ENCODE measurements around the gene IQSEC3.

IQSEC3 gene

DNA sequence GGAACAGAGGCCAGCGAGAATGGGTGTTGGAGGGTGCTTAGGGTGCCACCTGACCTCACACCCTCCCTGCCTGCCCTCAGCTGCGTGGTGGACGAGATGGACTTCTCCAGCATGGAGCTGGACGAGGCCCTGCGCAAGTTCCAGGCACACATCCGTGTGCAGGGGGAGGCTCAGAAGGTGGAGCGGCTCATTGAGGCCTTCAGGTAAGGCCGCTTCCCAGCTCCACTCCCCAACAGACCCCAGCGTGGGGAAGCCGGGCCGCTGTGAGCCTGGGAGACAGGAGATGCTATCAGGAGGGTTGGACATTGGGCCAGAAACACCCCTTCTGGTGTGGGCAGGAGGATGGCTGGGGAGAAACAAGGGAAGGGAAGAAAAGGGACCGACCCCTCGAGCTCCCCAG lies 90.4 kb downstream of the IQSEC3 start:
- Histone ChIP-seq H3K27ac (ENCODE audit: low read depth, low read length) (no peak overlapping the region), H2AFZ (ENCODE audit: low read length, unreplicated experiment) (no peak overlapping the region), H3K36me3 (ENCODE audit: insufficient read depth, low read length) (no peaks in the 10 kb centered on the region), H3K4me1 (ENCODE audit: control insufficient read depth, insufficient read depth, low read length, unreplicated experiment) (no peaks in the 10 kb centered on the region), H3K27me3 (ENCODE audit: insufficient read depth, low read length) (peaks cover 35% of the 10 kb centered on the region), H3K4me3 (ENCODE audit: low read depth, low read length) (no peak overlapping the region), H3K79me2 (ENCODE audit: control insufficient read depth, insufficient read depth, low read length, unreplicated experiment) (no peaks in the 10 kb centered on the region)

DNA sequence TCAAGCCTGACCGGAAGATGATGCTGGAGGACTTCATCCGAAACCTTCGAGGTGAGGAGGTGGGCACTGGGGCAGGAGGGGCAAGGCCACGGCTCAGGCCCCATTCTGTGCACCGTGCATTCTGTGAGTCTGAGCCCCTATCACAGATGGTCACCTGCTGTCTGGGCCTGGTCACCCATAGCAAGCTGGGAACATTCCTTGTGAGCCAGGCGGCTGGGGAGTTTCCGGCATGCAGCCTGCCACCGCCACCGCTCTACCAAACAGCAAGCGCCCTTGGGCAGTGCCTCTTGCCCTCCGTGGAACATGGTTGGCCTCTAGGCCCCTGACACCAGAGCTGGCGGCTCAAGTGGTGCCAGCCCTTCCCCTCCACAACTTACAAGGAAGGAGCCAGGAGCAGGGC lies 91.1 kb downstream of the IQSEC3 start:
- H3K27ac ChIP-seq (ENCODE audit: low read depth, low read length): no peak overlapping the region
- H3K79me2 ChIP-seq (ENCODE audit: control insufficient read depth, insufficient read depth, low read length, unreplicated experiment): no peaks in the 10 kb centered on the region
- no peaks in the 10 kb centered on the region for H3K36me3 ChIP-seq (ENCODE audit: insufficient read depth, low read length)
- no peak overlapping the region for H2AFZ ChIP-seq (ENCODE audit: low read length, unreplicated experiment)
- no peaks in the 10 kb centered on the region for H3K4me1 ChIP-seq (ENCODE audit: control insufficient read depth, insufficient read depth, low read length, unreplicated experiment)
- H3K27me3 ChIP-seq (ENCODE audit: insufficient read depth, low read length): peaks cover 42% of the 10 kb centered on the region
- no peak overlapping the region for H3K4me3 ChIP-seq (ENCODE audit: low read depth, low read length)

DNA sequence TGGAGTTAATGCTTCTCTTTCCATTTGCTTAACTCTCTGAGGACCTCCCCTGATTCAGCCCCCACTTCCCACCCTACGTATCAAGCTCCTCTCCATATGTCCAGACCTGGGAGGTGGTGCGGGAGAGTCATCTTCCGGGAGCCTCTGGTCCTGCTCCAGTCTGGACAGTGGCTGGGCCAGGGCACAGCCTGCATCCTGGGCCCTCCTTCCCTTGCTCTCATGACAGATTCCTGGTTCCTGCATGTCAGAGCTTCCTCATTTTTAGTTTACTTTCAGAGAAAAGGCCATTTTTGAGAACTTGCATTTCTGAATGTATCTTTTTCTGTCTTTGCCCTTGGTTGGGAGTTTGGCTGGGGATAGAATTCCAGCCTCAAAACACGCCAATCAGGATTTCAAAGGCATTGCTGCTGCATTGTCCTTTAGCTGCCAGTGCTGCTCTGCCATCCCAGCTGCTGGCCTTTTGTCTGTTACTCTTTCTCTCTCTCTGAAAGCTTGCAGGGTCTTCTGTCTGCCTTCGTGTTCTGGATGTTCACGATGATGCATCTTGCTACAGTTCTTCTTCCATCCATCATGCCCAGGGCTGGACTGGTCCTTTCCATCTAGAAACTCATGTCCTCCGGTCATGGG lies 92.7 kb downstream of the IQSEC3 start:
- H3K36me3 ChIP-seq (ENCODE audit: insufficient read depth, low read length): no peaks in the 10 kb centered on the region
- no peaks in the 10 kb centered on the region for H3K4me1 ChIP-seq (ENCODE audit: control insufficient read depth, insufficient read depth, low read length, unreplicated experiment)
- no peak overlapping the region for H3K4me3 ChIP-seq (ENCODE audit: low read depth, low read length)
- H3K79me2 ChIP-seq (ENCODE audit: control insufficient read depth, insufficient read depth, low read length, unreplicated experiment): no peaks in the 10 kb centered on the region
- no peak overlapping the region for H2AFZ ChIP-seq (ENCODE audit: low read length, unreplicated experiment)
- no peak overlapping the region for H3K27ac ChIP-seq (ENCODE audit: low read depth, low read length)
- peaks cover 38% of the 10 kb centered on the region for H3K27me3 ChIP-seq (ENCODE audit: insufficient read depth, low read length)

DNA sequence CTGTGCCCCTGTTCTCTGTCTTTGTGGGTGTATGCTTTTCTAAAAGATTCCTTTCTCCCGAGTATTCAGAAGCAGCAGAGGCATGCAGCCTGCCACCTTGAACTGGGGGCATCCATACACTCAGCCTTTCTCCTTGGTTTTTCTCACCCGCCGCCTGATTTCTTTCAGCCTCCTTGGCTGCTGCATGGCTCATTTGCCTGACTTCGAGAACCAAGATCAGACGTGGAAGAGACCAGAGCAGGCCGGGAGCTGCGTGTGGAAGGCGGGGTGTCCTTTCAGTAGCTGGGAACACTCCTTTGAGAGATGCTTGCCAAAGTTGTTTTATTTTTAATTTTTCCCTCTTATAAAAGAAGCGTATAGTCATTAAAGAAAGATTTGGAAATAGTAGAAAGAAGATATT lies 94.3 kb downstream of the IQSEC3 start:
- H3K27ac ChIP-seq (ENCODE audit: low read depth, low read length): no peak overlapping the region
- H3K4me3 ChIP-seq (ENCODE audit: low read depth, low read length): no peak overlapping the region
- no peaks in the 10 kb centered on the region for H3K4me1 ChIP-seq (ENCODE audit: control insufficient read depth, insufficient read depth, low read length, unreplicated experiment)
- no peaks in the 10 kb centered on the region for H3K79me2 ChIP-seq (ENCODE audit: control insufficient read depth, insufficient read depth, low read length, unreplicated experiment)
- H3K27me3 ChIP-seq (ENCODE audit: insufficient read depth, low read length): peaks cover 38% of the 10 kb centered on the region
- H3K36me3 ChIP-seq (ENCODE audit: insufficient read depth, low read length): no peaks in the 10 kb centered on the region
- H2AFZ ChIP-seq (ENCODE audit: low read length, unreplicated experiment): no peak overlapping the region

DNA sequence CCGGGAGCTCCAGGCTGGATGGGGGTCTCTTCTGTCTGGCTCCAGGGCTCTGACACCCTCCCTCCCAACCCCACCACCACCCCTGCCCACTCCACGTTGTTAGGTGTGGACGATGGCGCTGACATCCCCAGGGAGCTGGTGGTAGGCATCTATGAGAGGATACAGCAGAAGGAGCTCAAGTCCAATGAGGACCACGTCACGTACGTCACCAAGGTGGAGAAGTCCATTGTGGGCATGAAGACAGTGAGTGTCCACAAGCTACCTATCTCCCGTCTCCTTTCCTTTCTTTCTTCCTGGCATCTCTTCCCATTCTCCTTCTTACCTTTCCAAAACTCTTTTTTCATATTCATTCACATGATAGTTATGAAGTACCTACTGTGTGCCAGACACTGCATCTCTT lies 95.3 kb downstream of the IQSEC3 start:
- no peak overlapping the region for H2AFZ ChIP-seq (ENCODE audit: low read length, unreplicated experiment)
- H3K79me2 ChIP-seq (ENCODE audit: control insufficient read depth, insufficient read depth, low read length, unreplicated experiment): no peaks in the 10 kb centered on the region

DNA sequence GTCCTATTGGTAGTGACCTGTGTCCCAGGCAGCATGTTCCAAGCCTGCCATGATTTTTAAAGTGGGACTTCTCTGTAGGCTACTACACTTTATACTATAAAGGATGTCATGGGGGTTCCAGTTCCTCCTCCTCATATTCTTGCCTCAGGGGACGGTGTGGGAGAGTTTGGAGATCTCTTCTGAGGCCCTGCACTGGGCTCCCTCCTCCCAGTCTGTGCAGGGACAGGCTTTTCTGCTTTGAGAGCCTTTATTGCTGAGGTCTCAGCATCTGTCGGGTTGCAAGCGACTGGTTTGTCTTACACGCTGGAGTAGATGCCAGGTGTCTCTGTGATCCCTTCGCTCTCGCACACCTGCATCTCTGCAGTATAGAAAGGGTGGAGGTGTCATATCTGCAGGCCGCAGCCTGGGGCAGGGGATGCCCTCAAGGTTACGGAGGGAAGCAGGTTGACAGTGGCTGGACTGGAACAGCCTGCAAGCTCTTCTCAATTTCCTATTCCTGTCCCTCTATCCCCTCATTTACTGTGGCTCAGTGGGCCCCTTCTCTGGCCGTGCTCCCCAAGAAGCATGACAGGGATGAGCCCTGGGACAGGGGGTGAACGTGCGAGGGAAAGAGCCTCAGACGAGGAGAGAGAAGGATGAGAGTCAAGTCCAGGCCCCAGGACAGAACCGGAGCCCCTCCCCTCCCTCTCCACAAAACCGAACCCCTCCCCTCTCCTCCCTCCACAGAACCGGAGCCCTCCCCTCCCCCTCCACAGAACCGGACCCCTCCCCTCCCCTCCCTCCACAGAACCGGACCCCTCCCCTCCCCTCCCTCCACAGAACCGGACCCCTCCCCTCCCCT lies 96.1 kb downstream of the IQSEC3 start:
- Histone ChIP-seq H3K79me2 (ENCODE audit: control insufficient read depth, insufficient read depth, low read length, unreplicated experiment) (no peaks in the 10 kb centered on the region), H3K4me1 (ENCODE audit: control insufficient read depth, insufficient read depth, low read length, unreplicated experiment) (no peaks in the 10 kb centered on the region), H2AFZ (ENCODE audit: low read length, unreplicated experiment) (no peak overlapping the region), H3K27ac (ENCODE audit: low read depth, low read length) (no peak overlapping the region), H3K4me3 (ENCODE audit: low read depth, low read length) (no peak overlapping the region), H3K27me3 (ENCODE audit: insufficient read depth, low read length) (peaks cover 35% of the 10 kb centered on the region), H3K36me3 (ENCODE audit: insufficient read depth, low read length) (no peaks in the 10 kb centered on the region)

More for the DNA sequence above, 95.3 kb downstream of the IQSEC3 start:
- Histone ChIP-seq H3K36me3 (ENCODE audit: insufficient read depth, low read length) (no peaks in the 10 kb centered on the region), H3K4me3 (ENCODE audit: low read depth, low read length) (no peak overlapping the region), H3K4me1 (ENCODE audit: control insufficient read depth, insufficient read depth, low read length, unreplicated experiment) (no peaks in the 10 kb centered on the region), H3K27me3 (ENCODE audit: insufficient read depth, low read length) (peaks cover 35% of the 10 kb centered on the region), H3K27ac (ENCODE audit: low read depth, low read length) (no peak overlapping the region)

DNA sequence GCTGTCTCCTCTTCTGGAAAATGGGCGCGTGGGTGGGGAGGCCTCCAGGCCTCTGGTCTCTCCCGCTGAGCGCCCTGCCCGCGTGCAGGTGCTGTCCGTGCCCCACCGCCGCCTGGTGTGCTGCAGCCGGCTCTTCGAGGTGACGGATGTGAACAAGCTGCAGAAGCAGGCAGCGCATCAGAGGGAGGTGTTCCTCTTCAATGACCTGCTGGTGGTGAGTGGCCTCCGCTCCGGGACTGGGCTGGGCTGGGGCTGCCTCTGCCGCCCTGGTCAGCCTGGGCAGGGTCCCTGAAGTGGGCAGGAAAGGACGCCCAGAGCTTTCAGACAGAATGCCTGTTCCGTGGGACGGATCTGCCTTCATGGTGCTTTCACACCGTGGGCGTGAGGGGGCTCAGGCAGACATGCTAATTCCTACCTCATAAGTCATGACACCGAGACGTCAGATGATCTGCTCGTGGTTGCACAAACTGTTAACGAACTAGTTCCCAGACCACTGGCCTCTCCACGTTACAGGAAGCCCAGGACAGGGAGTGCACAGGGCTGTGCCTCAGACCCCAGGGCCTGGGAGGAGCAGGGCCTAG lies 96.9 kb downstream of the IQSEC3 start:
- Histone ChIP-seq H3K4me3 (ENCODE audit: low read depth, low read length) (no peak overlapping the region), H3K4me1 (ENCODE audit: control insufficient read depth, insufficient read depth, low read length, unreplicated experiment) (no peaks in the 10 kb centered on the region), H3K27ac (ENCODE audit: low read depth, low read length) (no peak overlapping the region), H2AFZ (ENCODE audit: low read length, unreplicated experiment) (no peak overlapping the region), H3K36me3 (ENCODE audit: insufficient read depth, low read length) (no peaks in the 10 kb centered on the region), H3K27me3 (ENCODE audit: insufficient read depth, low read length) (peaks cover 35% of the 10 kb centered on the region), H3K79me2 (ENCODE audit: control insufficient read depth, insufficient read depth, low read length, unreplicated experiment) (no peaks in the 10 kb centered on the region)

DNA sequence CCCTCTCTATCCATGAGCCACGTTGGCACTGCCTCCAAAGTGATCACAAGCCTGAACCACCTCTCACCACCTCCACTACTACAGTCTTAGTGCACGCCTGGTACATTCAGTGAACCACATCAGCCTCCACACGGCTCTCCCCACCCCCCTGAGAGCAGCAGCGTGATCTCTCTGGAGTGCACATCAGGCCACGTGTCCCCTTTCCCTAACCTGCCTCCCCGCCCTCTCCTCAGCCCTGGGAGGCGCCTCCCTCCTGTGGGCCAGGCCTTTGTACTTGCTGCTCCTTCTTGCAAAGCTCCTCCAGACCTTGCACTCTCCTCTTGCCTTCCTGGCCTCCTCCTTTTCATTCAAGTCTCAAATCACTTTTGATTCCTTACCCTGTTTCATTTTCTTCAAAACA lies 97.6 kb downstream of the IQSEC3 start:
- H2AFZ ChIP-seq (ENCODE audit: low read length, unreplicated experiment): no peak overlapping the region
- no peak overlapping the region for H3K4me3 ChIP-seq (ENCODE audit: low read depth, low read length)
- no peaks in the 10 kb centered on the region for H3K4me1 ChIP-seq (ENCODE audit: control insufficient read depth, insufficient read depth, low read length, unreplicated experiment)
- peaks cover 32% of the 10 kb centered on the region for H3K27me3 ChIP-seq (ENCODE audit: insufficient read depth, low read length)
- no peak overlapping the region for H3K27ac ChIP-seq (ENCODE audit: low read depth, low read length)
- no peaks in the 10 kb centered on the region for H3K79me2 ChIP-seq (ENCODE audit: control insufficient read depth, insufficient read depth, low read length, unreplicated experiment)
- H3K36me3 ChIP-seq (ENCODE audit: insufficient read depth, low read length): no peaks in the 10 kb centered on the region

DNA sequence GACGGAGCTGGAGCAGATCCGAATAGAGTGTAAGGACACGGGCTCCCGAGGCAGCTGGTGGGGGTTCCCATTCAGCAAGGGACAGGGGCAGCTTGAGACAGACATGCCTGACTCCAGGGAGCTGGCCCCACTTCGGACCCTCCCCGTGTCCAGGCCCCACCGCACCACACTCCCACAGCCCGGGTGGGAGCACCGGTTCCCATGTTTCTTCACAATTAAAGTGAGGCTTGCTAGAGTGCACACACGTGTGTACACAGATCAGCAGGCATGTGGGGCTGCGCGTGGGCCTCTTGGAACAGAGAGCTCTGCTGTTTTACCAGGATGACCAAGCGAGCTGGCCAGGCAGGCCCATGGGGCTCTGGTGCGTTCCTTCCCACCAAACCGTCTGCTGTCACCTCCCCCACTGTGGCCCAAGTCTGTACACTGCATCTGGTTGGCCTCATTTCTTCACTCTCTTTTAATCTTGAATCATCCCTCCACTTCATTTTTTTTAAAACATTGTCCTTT lies 99.3 kb downstream of the IQSEC3 start:
- no peak overlapping the region for H2AFZ ChIP-seq (ENCODE audit: low read length, unreplicated experiment)
- no peak overlapping the region for H3K27ac ChIP-seq (ENCODE audit: low read depth, low read length)
- H3K4me1 ChIP-seq (ENCODE audit: control insufficient read depth, insufficient read depth, low read length, unreplicated experiment): no peaks in the 10 kb centered on the region

DNA sequence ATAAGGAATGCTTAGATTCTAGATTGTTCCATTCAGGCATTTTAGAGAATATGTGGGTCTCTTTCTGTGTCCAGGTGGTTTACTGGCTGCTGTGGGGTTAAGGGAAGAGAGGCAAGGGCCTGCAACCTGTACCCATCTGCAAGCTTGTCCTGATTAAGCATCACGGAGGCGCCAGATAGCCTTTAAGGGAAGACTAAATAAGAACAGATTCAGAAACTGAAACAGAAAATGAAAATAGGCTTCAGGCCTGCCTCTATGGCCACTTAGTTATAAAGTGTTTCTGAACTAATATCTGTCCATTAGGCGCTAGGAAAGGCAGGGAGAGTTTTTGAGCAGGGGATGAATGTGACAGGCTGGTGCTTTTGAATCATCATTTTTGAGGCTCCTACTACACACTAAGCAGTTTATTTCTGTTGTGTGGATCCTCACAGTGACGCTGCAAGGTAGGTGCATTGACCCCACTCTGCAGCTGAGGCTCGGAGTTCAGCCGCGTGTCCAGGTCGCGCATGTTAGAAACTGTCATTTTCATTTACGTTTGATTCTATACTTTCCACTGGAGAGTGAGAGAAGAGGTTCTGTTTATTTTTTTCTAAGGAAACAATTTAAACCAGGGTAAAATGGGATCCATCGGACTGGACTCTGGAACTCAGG lies 100.0 kb downstream of the IQSEC3 start:
- Histone ChIP-seq H3K27ac (ENCODE audit: low read depth, low read length) (no peak overlapping the region), H2AFZ (ENCODE audit: low read length, unreplicated experiment) (no peak overlapping the region)

More for the DNA sequence above, 99.3 kb downstream of the IQSEC3 start:
- no peaks in the 10 kb centered on the region for H3K36me3 ChIP-seq (ENCODE audit: insufficient read depth, low read length)
- peaks cover 15% of the 10 kb centered on the region for H3K27me3 ChIP-seq (ENCODE audit: insufficient read depth, low read length)
- no peaks in the 10 kb centered on the region for H3K79me2 ChIP-seq (ENCODE audit: control insufficient read depth, insufficient read depth, low read length, unreplicated experiment)
- no peak overlapping the region for H3K4me3 ChIP-seq (ENCODE audit: low read depth, low read length)

More for the DNA sequence above, 100.0 kb downstream of the IQSEC3 start:
- Histone ChIP-seq H3K4me1 (ENCODE audit: control insufficient read depth, insufficient read depth, low read length, unreplicated experiment) (no peaks in the 10 kb centered on the region), H3K27me3 (ENCODE audit: insufficient read depth, low read length) (peaks cover 9% of the 10 kb centered on the region), H3K79me2 (ENCODE audit: control insufficient read depth, insufficient read depth, low read length, unreplicated experiment) (no peaks in the 10 kb centered on the region), H3K36me3 (ENCODE audit: insufficient read depth, low read length) (no peaks in the 10 kb centered on the region), H3K4me3 (ENCODE audit: low read depth, low read length) (no peak overlapping the region)

Data from ACC112 (cell line).